Measurements from ENCODE around the gene SSU72. TPM values are rescaled to one million over a fixed set of nuclear protein-coding genes. Genes with fewer than 3 reads are reported as not detected.
"Not testable (repeated sequence)": the region's sequence is repeated elsewhere in the genome, so short reads cannot be mapped to it uniquely, and the experiment has no call there.

The SSU72 gene
- total and polyA plus RNA-seq, 8 donors = 49.2 to 74.3 (median 57.8) TPM

GRCh38 chr1:1561801-1562470 is 12.7 kb downstream of the SSU72 start:
- Histone ChIP-seq H3K4me1 (no peaks in the 10 kb centered on the region), H3K27ac (no peak overlapping the region)
- no peak for FAIRE-seq

DNA sequence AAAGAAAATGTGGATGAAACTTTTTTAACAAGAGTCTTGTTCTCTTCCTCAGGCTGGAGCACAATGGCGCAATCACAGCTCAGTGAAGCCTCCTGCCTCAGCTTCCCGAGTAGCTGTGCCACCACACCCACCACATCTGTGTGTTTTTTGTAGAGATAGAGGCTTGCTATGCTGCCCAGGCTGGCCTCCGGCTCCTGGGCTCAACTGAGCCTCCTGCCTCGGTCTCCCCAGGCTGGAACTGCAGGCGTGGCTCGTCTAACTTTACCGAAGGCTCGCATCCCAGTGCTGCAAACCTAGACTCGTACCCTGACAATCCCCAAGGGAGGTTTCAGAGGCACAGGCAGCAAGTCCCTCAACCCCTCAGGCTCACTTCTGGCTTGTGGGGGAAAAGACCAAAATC is 14.5 kb downstream of the SSU72 start:
- intact Hi-C loops (cut with DNase I) = no loop called here

More at GRCh38 chr1:1561801-1562470, 12.7 kb downstream of the SSU72 start:
- 88 to 91% methylated on average over 15 of the region's 15 CpGs for WGBS, 2 donors
- Histone ChIP-seq H3K36me3 (peaks cover 0 to 20% (median 14%) of the 10 kb centered on the region in 3 donors), H3K9me3 (no peaks in the 10 kb centered on the region), H3K27me3 (no peaks in the 10 kb centered on the region), H3K4me3 (no peak overlapping the region)
- ATAC-seq = no peak
- DNase-seq = no peak
- no peak for TF ChIP-seq CTCF (IDR thresholded peaks at IDR 0.05)
- intact Hi-C loops (cut with DNase I) = no loop called here

GRCh38 chr1:1559066-1559465 is 15.6 kb downstream of the SSU72 start:
- no peak overlapping the region for H3K27ac ChIP-seq
- no peak for TF ChIP-seq CTCF (IDR thresholded peaks at IDR 0.05)
- intact Hi-C loops (cut with DNase I) = no loop called here

More for the DNA sequence above, 14.5 kb downstream of the SSU72 start:
- 93% methylated on average over 9 of the region's 9 CpGs for WGBS, 2 donors
- H3K36me3 ChIP-seq = peaks cover 0 to 20% (median 14%) of the 10 kb centered on the region in 3 donors
- no peaks in the 10 kb centered on the region for H3K27me3 ChIP-seq
- ATAC-seq (no peak), DNase-seq (no peak), FAIRE-seq (no peak)
- no peak overlapping the region for H3K4me3 ChIP-seq
- H3K9me3 ChIP-seq = no peaks in the 10 kb centered on the region
- H3K4me1 ChIP-seq = no peaks in the 10 kb centered on the region
- TF ChIP-seq CTCF (IDR thresholded peaks at IDR 0.05) = no peak
- no peak overlapping the region for H3K27ac ChIP-seq

DNA sequence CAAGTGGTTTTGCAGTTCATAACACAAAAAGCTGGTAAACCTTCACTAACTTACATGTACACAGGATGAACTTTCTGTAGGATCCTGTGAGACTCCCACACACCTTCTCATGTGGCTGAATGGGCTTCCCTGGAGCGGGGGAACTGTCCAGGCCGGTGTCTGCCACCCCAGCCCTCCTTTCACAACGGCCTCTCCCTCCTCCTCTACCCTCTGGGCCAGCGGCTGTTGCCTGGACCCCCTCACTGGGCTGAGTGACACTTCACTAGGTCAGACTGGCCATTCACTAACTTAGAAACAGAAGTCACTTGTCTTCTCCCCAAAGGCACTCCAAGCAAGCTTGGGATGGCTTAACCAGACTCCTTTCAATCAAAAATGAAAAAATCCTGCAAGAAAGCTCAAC is 16.1 kb downstream of the SSU72 start:
- H3K27ac ChIP-seq = no peak overlapping the region
- no peak overlapping the region for H3K4me3 ChIP-seq
- no peaks in the 10 kb centered on the region for H3K9me3 ChIP-seq
- FAIRE-seq = no peak
- H3K36me3 ChIP-seq = peaks cover 0 to 10% (median 6%) of the 10 kb centered on the region in 3 donors
- WGBS, 2 donors = 68 to 71% methylated on average over 4 of the region's 4 CpGs
- H3K4me1 ChIP-seq = no peaks in the 10 kb centered on the region
- DNase-seq = no peak
- ATAC-seq = no peak
- intact Hi-C loops (cut with DNase I) = no loop called here
- no peak for TF ChIP-seq CTCF (IDR thresholded peaks at IDR 0.05)
- H3K27me3 ChIP-seq = no peaks in the 10 kb centered on the region

More at GRCh38 chr1:1559066-1559465, 15.6 kb downstream of the SSU72 start:
- DNase-seq (no peak), FAIRE-seq (no peak), ATAC-seq (no peak)
- no peaks in the 10 kb centered on the region for H3K4me1 ChIP-seq
- peaks cover 0 to 14% (median 11%) of the 10 kb centered on the region in 3 donors for H3K36me3 ChIP-seq
- H3K27me3 ChIP-seq = no peaks in the 10 kb centered on the region
- 54 to 59% methylated on average over 17 of the region's 17 CpGs for WGBS, 2 donors
- H3K9me3 ChIP-seq = no peaks in the 10 kb centered on the region
- no peak overlapping the region for H3K4me3 ChIP-seq

GRCh38 chr1:1557688-1558087 is 17.0 kb downstream of the SSU72 start:
- DNase-seq; H3K27me3 ChIP-seq; H3K4me3 ChIP-seq; H3K4me1 ChIP-seq; FAIRE-seq; H3K27ac ChIP-seq; ATAC-seq; H3K9me3 ChIP-seq; intact Hi-C loops (cut with DNase I); H3K36me3 ChIP-seq: not testable (repeated sequence)
- 92 to 97% methylated on average over 7 of the region's 7 CpGs for WGBS, 2 donors

- WGBS, 2 donors = 90 to 95% methylated on average over 11 of the region's 11 CpGs
Observed at GRCh38 chr1:1556961-1557360, 17.7 kb downstream of the SSU72 start.

More at GRCh38 chr1:1556961-1557360, 17.7 kb downstream of the SSU72 start:
- FAIRE-seq; H3K9me3 ChIP-seq; intact Hi-C loops (cut with DNase I); ATAC-seq; H3K36me3 ChIP-seq; H3K4me1 ChIP-seq; H3K27ac ChIP-seq; H3K4me3 ChIP-seq; H3K27me3 ChIP-seq; DNase-seq: not testable (repeated sequence)

Data from pancreas (tissue), 10 donors.